HTERT RPE-1 (cell line): ENCODE data around the gene NTPCR.
"Not testable (repeated sequence)": the region's sequence is repeated elsewhere in the genome, so short reads cannot be mapped to it uniquely, and the experiment has no call there.

Experiments used
- in situ Hi-C: fragments of 300-500 bp; cut with MboI; formaldehyde crosslinking; loops from 4 replicates; pipeline ENCODE4 v1.14.3; 2020; ENCODE audit warnings: low sequenced_read_pairs

Gene NTPCR

GRCh38 chr1:232983375-232983774 lies 33.0 kb downstream of the NTPCR start:
- in situ Hi-C loops: no loop called here

- in situ Hi-C loops: no loop called here
Observed at GRCh38 chr1:232983817-232984567, 33.6 kb downstream of the NTPCR start.

GRCh38 chr1:232984577-232985425 lies 34.4 kb downstream of the NTPCR start:
- in situ Hi-C loops: no loop called here

GRCh38 chr1:232985882-232986526 lies 35.6 kb downstream of the NTPCR start:
- in situ Hi-C loops: no loop called here

GRCh38 chr1:232986527-232986922 lies 36.1 kb downstream of the NTPCR start:
- in situ Hi-C loops: no loop called here

- in situ Hi-C loops: no loop called here
Observed at GRCh38 chr1:232987046-232987773, 36.8 kb downstream of the NTPCR start.

GRCh38 chr1:232987774-232988140 lies 37.3 kb downstream of the NTPCR start:
- in situ Hi-C loops: no loop called here

- in situ Hi-C loops: no loop called here
Observed at GRCh38 chr1:232988572-232989040, 38.2 kb downstream of the NTPCR start.

- in situ Hi-C loops: no loop called here
Observed at GRCh38 chr1:232990176-232991128, 40.0 kb downstream of the NTPCR start.

- in situ Hi-C loops: no loop called here
Observed at GRCh38 chr1:232991238-232991637, 40.8 kb downstream of the NTPCR start.

- in situ Hi-C loops: no loop called here
Observed at GRCh38 chr1:232992227-232992626, 41.8 kb downstream of the NTPCR start.

- in situ Hi-C loops: no loop called here
Observed at GRCh38 chr1:232993555-232993954, 43.1 kb downstream of the NTPCR start.

- in situ Hi-C loops: no loop called here
Observed at GRCh38 chr1:232995189-232995588, 44.8 kb downstream of the NTPCR start.

- in situ Hi-C loops: no loop called here
Observed at GRCh38 chr1:232996143-232996542, 45.7 kb downstream of the NTPCR start.

GRCh38 chr1:232998138-232998537 lies 47.7 kb downstream of the NTPCR start:
- in situ Hi-C loops: no loop called here

- in situ Hi-C loops: no loop called here
Observed at GRCh38 chr1:232998646-232999045, 48.2 kb downstream of the NTPCR start.

GRCh38 chr1:232999956-233000625 lies 49.7 kb downstream of the NTPCR start:
- in situ Hi-C loops: no loop called here

- in situ Hi-C loops: not testable (repeated sequence)
Observed at GRCh38 chr1:233003638-233004037, 53.2 kb downstream of the NTPCR start.

GRCh38 chr1:233004451-233004850 lies 54.0 kb downstream of the NTPCR start:
- in situ Hi-C loops: no loop called here
